Fibroblast of skin of left biceps (primary cell): ENCODE measurements around the gene PSTPIP1.
"Not testable (repeated sequence)": the region's sequence is repeated elsewhere in the genome, so short reads cannot be mapped to it uniquely, and the experiment has no call there.

Experiments
- DNase-seq, 2 experiments: peaks; one replicate each; pipeline ENCODE4 v3.0.0-alpha.2; 2013; ENCODE audit warnings: low read depth in 2 of 2

Gene PSTPIP1

GRCh38 chr15:76994971-76995945, at the start of gene PSTPIP1:
PSTPIP1 (plus strand) TSS chr15:76995126; CDS start chr15:76995574, 448 bp downstream.
- DNase-seq: no peak

- DNase-seq: no peak
These were observed 49.3 kb upstream of the PSTPIP1 start for GRCh38 chr15:76945494-76946093.

- no peak for DNase-seq
These were observed 47.5 kb upstream of the PSTPIP1 start for GRCh38 chr15:76947454-76947853.

- DNase-seq: no peak
These were observed 43.7 kb upstream of the PSTPIP1 start for GRCh38 chr15:76951220-76951619.

- DNase-seq: no peak
These were observed 41.0 kb upstream of the PSTPIP1 start for GRCh38 chr15:76953913-76954312.

- DNase-seq: no peak
These were observed 40.2 kb upstream of the PSTPIP1 start for GRCh38 chr15:76954744-76955143.

- DNase-seq: no peak
These were observed 33.5 kb upstream of the PSTPIP1 start for GRCh38 chr15:76961268-76962011.

- no peak for DNase-seq
These were observed 32.5 kb upstream of the PSTPIP1 start for GRCh38 chr15:76962337-76963013.

GRCh38 chr15:76963596-76963995, 31.3 kb upstream of the PSTPIP1 start:
- no peak for DNase-seq

- no peak for DNase-seq
These were observed 30.8 kb upstream of the PSTPIP1 start for GRCh38 chr15:76964157-76964556.

GRCh38 chr15:76966051-76966450, 28.9 kb upstream of the PSTPIP1 start:
- not testable (repeated sequence) for DNase-seq

GRCh38 chr15:76967067-76967466, 27.9 kb upstream of the PSTPIP1 start:
- no peak for DNase-seq

GRCh38 chr15:76968306-76968705, 26.6 kb upstream of the PSTPIP1 start:
- DNase-seq: no peak

GRCh38 chr15:76972389-76973361, 22.3 kb upstream of the PSTPIP1 start:
- no peak for DNase-seq

- no peak for DNase-seq
These were observed 21.6 kb upstream of the PSTPIP1 start for GRCh38 chr15:76973362-76973743.

- DNase-seq: no peak
These were observed 21.0 kb upstream of the PSTPIP1 start for GRCh38 chr15:76973906-76974305.

- DNase-seq: no peak
These were observed 20.4 kb upstream of the PSTPIP1 start for GRCh38 chr15:76974456-76975036.

- no peak for DNase-seq
These were observed 18.8 kb upstream of the PSTPIP1 start for GRCh38 chr15:76976141-76976540.

- no peak for DNase-seq
These were observed 18.2 kb upstream of the PSTPIP1 start for GRCh38 chr15:76976572-76977270.
